ENCODE results near the gene MED10.

Gene MED10

GRCh38 chr5:6377905-6378765 lies at the start of gene MED10:
Gene MED10 (minus strand): TSS chr5:6378547. CDS start chr5:6378483, 64 bp downstream.
- DNase-seq, result peak; percentile 96

GRCh38 chr5:6427694-6428093 lies 49.3 kb upstream of the MED10 start:
- DNase-seq, result no peak

GRCh38 chr5:6424700-6425099 lies 46.4 kb upstream of the MED10 start:
- no peak for DNase-seq

- DNase-seq, result peak; percentile 7
These were observed 45.8 kb upstream of the MED10 start for GRCh38 chr5:6424110-6424659.

- no peak for DNase-seq
These were observed 45.2 kb upstream of the MED10 start for GRCh38 chr5:6423327-6424109.

- peak; percentile 18 for DNase-seq
These were observed 41.0 kb upstream of the MED10 start for GRCh38 chr5:6419340-6419852.

GRCh38 chr5:6418679-6419276 lies 40.4 kb upstream of the MED10 start:
- no peak for DNase-seq

- DNase-seq, result no peak
These were observed 39.3 kb upstream of the MED10 start for GRCh38 chr5:6417657-6418056.

- DNase-seq, result no peak
These were observed 34.5 kb upstream of the MED10 start for GRCh38 chr5:6412811-6413210.

GRCh38 chr5:6411141-6411540 lies 32.8 kb upstream of the MED10 start:
- no peak for DNase-seq

GRCh38 chr5:6410421-6410820 lies 32.1 kb upstream of the MED10 start:
- DNase-seq, result no peak

GRCh38 chr5:6408627-6409446 lies 30.5 kb upstream of the MED10 start:
- DNase-seq, result no peak

- DNase-seq, result no peak
These were observed 29.9 kb upstream of the MED10 start for GRCh38 chr5:6408260-6408596.

GRCh38 chr5:6407558-6408259 lies 29.4 kb upstream of the MED10 start:
- DNase-seq, result no peak

GRCh38 chr5:6405591-6405990 lies 27.2 kb upstream of the MED10 start:
- DNase-seq, result no peak

- DNase-seq, result no peak
These were observed 25.8 kb upstream of the MED10 start for GRCh38 chr5:6404129-6404528.

- no peak for DNase-seq
These were observed 25.1 kb upstream of the MED10 start for GRCh38 chr5:6403416-6403815.

GRCh38 chr5:6402939-6403338 lies 24.6 kb upstream of the MED10 start:
- no peak for DNase-seq

GRCh38 chr5:6401410-6401809 lies 23.1 kb upstream of the MED10 start:
- DNase-seq, result no peak

- DNase-seq, result no peak
These were observed 21.9 kb upstream of the MED10 start for GRCh38 chr5:6399980-6400910.

All from NCI-H2107 (cell line).